ENCODE data around the gene SERPINA1.
A peak's percentile ranks its signal among the peaks of the same experiment; 100 is the strongest.

The SERPINA1 gene

GRCh38 chr14:94397289-94398181 is 9.1 kb upstream of the SERPINA1 start:
- DNase-seq = no peak

GRCh38 chr14:94396628-94397225 is 8.3 kb upstream of the SERPINA1 start:
- DNase-seq = no peak

GRCh38 chr14:94395888-94396574 is 7.6 kb upstream of the SERPINA1 start:
- DNase-seq = no peak

DNA sequence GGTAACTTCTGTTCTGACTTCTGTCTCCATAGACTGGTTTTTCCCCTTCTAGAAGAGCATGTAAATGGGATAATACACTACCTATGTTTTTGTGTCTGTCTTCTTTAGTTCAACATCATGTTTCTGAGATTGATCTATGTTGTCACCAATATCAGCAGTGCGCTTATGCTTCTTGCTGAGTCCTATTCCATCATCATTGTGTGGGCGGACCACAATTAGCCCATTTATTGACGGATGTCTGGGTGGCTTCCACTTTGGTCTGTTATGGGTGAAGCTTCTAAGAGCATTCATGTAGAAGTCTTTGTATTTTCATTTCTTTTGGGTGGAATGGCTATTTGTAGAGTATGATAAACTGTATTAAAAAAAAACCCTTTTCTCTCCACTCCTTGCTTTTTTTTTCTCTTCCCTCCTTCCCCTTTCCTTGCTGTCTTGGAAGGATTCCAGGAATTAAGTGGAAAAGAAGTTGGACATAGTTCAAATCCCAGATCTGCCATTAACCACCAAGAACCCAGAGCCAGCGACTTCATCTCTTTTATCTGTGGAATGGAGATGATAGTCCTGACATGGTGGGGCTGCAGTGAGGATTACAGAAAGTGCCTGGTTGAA is 7.0 kb upstream of the SERPINA1 start:
- DNase-seq = no peak

DNA sequence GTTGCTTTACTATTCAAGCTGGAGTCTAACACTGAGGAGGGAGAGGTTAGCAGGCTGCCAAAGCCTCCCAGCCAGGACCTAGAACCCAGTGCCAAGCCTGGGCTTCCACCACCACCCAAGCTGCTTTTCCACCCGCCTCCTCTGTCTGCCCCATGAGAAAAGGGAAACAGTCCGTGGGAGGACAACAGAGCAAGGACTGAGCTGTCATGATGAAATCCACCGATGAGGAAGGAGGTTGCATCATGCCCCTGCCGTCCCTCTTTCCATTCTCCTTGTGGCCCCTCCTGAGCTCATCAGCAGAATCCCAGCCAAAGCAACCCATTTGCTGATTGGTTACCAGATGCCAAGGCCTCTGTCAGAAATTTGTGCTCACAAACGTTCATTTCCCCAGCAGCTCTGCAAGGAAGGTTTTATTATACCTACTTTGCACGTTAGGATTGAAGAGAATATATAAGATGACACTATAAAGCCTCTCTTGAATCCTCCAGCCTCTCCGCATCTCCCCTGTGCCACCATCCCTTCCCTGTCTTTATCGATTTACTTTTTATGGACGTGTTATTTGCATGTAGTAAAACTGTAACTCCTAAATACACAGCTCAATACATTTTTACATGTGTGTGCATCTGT is 6.3 kb upstream of the SERPINA1 start:
- DNase-seq = peak; percentile 61

DNA sequence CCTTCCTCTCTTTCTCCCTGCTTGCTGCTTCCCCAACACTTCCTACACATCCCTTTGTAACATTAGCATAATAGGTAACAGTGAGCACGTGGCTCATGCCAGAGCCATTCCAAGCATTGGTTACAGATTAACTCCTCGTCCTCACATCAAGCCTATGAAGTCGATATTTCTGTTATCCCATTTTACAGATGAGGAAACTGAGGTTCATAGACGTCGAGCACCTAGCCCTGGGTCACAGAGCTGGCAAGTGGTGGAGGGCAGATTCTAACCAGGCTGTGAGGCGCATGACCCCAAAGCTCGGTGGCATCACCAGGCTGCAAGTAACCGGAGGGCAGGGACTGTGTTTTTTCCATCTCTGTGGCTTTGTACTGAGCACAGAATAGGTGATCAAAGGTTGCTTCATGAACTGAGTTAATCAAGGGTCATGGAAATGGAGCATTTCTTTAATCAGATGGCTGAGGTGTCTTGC is 5.7 kb upstream of the SERPINA1 start:
- DNase-seq = no peak

- no peak for DNase-seq
These were observed 5.1 kb upstream of the SERPINA1 start for GRCh38 chr14:94393474-94393873.

DNA sequence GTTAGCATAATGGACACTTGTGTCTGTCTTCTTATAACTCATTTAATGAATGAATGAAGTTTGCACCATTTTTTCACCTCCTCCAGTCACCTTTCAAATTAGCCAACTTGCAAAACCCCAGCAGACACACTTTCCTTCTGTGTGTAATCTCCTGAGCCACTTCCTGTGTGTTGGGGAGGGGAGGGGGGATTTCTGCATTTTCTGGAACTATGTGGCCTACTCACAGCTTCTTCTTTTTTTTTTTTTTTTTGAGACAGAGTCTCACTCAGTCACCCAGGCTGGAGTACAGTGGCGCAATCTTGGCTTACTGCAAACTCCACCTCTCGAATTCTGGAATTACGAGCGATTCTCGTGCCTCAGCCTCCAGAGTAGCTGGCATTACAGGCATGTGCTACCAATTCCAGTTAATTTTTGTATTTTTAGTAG is 4.1 kb upstream of the SERPINA1 start:
- peak; percentile 36 for DNase-seq

- no peak for DNase-seq
These were observed 3.0 kb upstream of the SERPINA1 start for GRCh38 chr14:94391281-94391975.

- no peak for DNase-seq
These were observed 2.1 kb upstream of the SERPINA1 start for GRCh38 chr14:94390372-94391086.

GRCh38 chr14:94389731-94390371 is 1.4 kb upstream of the SERPINA1 start:
- no peak for DNase-seq

- no peak for DNase-seq
These were observed 685 bp upstream of the SERPINA1 start for GRCh38 chr14:94389104-94389469.

DNA sequence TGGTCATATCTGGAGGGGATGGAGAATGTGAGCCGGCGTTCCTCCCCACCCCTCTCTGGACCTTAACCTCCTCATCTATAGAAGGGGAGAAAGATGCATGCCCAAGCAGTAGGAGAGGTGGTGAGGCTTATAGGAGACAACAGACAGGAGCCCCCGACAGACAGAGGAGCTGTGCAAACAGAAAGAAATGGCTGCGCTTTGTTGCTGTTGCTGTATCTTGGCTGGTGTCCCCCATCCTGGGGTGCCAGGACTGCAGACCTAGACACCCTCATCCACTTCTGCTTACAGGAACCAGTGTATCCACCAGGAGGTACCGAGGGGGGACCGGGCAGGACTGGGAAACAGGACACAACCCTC is 397 bp downstream of the SERPINA1 start:
- DNase-seq = no peak

DNA sequence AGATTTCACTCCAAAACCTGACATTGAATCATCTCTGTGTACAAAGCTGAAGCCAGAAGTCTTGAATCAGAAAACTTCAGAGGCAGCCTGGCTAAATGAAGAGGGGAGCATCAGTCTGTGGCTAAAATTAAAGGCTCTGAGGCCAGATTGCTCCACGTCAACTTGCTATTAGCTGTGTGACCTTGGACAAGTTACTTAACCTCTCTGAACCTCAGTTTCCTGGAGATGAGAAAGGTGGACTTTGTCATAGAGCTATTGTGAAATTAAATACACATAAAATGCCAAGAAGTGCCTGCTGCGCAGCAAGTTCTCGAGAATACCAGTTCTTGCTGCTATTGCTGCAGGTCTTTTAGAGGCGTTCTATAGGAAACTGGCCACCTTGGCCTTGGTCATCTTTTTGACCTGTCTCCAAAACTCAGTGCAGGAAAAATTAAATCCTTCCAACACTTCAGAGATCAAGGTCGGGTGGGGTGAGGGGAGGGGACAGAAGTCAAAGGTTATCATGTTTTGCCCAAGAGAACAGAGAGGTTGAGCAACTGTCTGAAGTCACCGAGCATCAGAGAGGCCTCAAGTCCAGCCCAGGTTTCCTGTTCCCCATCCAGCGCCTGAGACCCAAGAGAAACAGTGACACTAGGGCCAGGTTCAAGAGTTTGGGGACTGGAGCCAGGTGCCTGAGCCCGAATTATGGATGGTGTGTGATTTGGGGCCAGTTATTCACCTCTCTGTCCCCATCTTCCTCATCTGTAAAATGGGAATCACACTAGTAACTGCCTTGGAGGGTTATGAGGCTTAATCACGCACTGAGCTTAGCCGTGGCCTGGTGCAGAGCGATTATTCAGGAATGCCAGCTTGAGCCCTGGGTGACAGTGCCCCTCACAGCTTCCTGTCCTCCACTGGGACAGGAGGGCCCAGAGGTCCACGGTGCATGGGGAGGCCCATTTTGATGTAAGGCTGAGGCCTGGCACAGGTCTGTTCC is 1.1 kb downstream of the SERPINA1 start:
- DNase-seq = no peak

DNA sequence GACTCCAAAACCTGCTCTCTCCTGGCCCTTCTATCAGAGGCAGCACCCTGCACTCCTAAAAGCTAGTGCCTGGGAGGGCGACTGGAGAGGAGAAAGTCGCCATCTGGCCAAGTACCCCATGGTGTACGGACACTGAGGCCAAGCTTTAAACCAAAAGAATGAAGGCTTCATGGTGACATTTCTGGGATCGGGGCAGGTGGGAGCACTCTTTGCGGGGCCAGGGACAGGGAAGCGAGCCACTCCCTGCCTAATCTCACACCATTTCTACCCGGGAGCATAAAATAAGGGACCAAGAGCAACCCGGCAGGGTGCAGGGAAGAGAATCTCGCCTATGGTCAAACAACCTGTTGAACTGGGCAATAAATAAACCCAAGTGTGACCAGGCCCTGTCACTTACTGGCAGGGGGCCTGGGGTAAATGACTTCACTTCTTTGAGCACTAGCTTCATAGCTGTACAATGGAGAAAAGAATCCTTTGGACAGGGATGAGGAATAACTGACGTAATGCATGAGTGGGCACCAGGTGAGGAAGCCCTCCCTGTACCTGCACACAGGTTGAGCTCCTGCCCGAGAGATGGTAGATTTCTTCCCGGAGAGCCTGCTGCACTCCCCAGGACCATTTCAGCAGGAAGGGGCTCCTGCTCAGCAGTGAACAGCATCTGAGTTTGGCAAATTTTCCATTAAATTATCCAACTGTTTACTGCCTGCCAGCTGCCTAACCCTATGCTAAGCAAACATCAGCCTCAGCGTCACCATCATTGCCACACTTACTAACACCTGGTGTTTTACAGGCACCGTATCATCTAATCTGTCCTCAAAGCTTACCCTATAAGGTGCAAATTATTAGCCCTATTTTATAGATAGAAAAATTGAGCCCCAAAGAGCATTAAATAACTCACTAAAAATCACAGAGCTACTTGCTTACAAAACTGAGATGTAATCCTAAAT is 2.0 kb downstream of the SERPINA1 start:
- no peak for DNase-seq

DNA sequence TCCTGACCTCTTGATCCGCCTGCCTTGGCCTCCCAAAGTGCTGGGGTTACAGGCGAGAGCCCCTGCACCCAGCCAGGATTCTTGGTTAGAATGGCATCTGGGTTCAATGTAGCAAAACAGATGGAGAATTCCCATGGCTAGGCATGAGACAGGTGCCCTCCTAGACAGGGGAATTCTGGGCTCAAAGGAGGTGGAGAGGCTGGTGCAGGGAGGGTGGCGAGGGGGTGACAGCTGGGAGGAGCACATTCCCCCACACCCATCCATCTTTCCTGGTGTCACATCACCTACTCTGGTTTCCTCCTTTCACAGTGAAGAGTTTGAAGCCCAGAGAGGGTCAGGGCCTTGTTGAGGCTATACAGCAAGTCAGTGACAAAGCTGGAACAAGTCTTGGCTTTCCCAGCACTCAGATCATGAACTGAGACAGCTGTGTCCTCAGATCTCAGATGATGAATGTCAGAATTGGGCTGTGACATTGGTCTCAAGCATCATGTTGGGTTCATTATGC is 2.8 kb downstream of the SERPINA1 start:
- no peak for DNase-seq

DNA sequence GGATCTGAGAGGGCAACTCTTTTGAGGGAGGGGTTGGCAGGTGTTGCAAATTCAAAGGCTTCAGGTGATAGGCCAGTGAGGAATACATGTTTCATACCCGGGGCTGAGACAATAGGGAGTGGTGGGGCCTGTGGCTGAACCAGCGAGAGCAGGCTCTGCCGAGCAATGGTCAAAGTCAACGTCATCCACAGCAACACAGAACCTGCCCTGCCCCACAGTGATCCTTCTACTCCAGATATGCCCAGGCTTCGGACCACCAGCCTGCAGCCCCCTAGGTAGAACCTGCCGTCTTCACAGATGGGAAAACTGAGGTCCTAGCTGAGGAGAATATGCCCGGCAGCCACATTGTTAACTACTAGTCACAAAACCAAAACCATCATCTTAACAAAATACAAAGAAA is 4.1 kb downstream of the SERPINA1 start:
- no peak for DNase-seq

DNA sequence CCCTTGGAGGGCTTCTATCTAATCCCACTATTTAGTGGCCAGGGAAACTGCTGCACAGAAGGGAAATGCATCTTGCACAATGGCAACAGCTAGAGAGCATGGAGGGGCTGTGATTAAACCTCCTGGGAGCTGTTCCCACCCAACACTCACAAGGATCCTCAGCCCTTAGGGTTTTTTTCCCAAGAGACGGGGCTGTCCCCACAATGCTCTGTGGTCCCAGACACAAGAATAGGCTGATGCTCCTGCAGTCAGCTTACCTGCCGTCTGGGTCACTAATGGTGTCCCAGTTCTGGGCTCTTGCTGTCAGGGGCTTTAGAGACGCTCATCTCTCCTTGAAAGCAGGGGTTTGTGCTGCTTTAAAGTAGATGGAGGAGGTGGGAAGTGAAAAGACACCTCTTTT is 4.6 kb downstream of the SERPINA1 start:
- DNase-seq = no peak

Measured in SIG-M5 (cell line).